Mesenchymal stem cell (in vitro differentiated cells and primary cell): ENCODE data around the gene THBD.

ENCODE experiments used
- DNase-seq: peaks from one replicate; pipeline ENCODE4 v3.0.0-alpha.2; 2013
- H2AFZ ChIP-seq: one replicate; pipeline ENCODE4 v1.6.1; 2013; ENCODE audit warnings: low read depth, mild to moderate bottlenecking, control low read depth, inconsistent platforms, low read length, moderate library complexity
- H2AK5ac ChIP-seq: 2 replicates; pipeline ENCODE4 v1.6.1; 2013; ENCODE audit warnings: low read length, moderate library complexity, mild to moderate bottlenecking, inconsistent platforms; ENCODE audit not compliant: severe bottlenecking
- H2BK120ac ChIP-seq: one replicate; pipeline ENCODE4 v1.6.1; 2013; ENCODE audit warnings: low read depth, mild to moderate bottlenecking, inconsistent platforms, low read length, moderate library complexity
- H2BK12ac ChIP-seq, 2 experiments: one replicate each; pipeline ENCODE4 v1.6.1; 2013; ENCODE audit warnings: inconsistent platforms in 2 of 2, low read length in 2 of 2, mild to moderate bottlenecking in 2 of 2, moderate library complexity in 2 of 2, control low read depth in 1 of 2
- H2BK15ac ChIP-seq: one replicate; pipeline ENCODE4 v1.6.1; 2013; ENCODE audit warnings: mild to moderate bottlenecking, low read depth, inconsistent platforms; ENCODE audit not compliant: poor library complexity, severe bottlenecking
- H2BK5ac ChIP-seq: 2 replicates; pipeline ENCODE4 v1.6.1; 2013; ENCODE audit warnings: low read depth, mild to moderate bottlenecking, low read length, control low read depth, inconsistent platforms; ENCODE audit not compliant: poor library complexity, severe bottlenecking
- H3K14ac ChIP-seq, 2 experiments: one replicate each; pipeline ENCODE4 v1.6.1; 2013; ENCODE audit warnings: inconsistent platforms in 2 of 2, low read length in 2 of 2, control low read depth in 1 of 2, mild to moderate bottlenecking in 1 of 2, moderate library complexity in 1 of 2
- H3K18ac ChIP-seq, 2 experiments: one replicate each; pipeline ENCODE4 v1.6.1; 2013; ENCODE audit warnings: inconsistent platforms in 2 of 2, low read length in 2 of 2, control low read depth in 1 of 2, low read depth in 1 of 2, mild to moderate bottlenecking in 1 of 2
- H3K23ac ChIP-seq, 2 experiments: one replicate each; pipeline ENCODE4 v1.6.1; 2013; ENCODE audit warnings: inconsistent platforms in 2 of 2, low read length in 2 of 2, mild to moderate bottlenecking in 2 of 2, moderate library complexity in 2 of 2, control low read depth in 1 of 2
- H3K27ac ChIP-seq: 2 replicates; pipeline ENCODE4 v1.5.1; 2013; ENCODE audit warnings: mild to moderate bottlenecking, moderate library complexity, low read length, control low read depth, inconsistent platforms; ENCODE audit not compliant: poor library complexity, severe bottlenecking
- H3K27me3 ChIP-seq, 2 experiments: 2 replicates each; pipeline versions ENCODE4 v1.6.1 to v1.7.0; 2013; ENCODE audit warnings: low read length in 2 of 2, mild to moderate bottlenecking in 2 of 2, moderate library complexity in 2 of 2, control low read depth in 1 of 2, inconsistent platforms in 1 of 2; ENCODE audit not compliant: control insufficient read depth in 1 of 2, insufficient read depth in 1 of 2
- H3K36me3 ChIP-seq, 2 experiments: 2 replicates each; pipeline versions ENCODE4 v1.6.1 to v1.7.0; 2013; ENCODE audit warnings: low read length in 2 of 2, control low read depth in 1 of 2, inconsistent platforms in 1 of 2, low read depth in 1 of 2, mild to moderate bottlenecking in 1 of 2; ENCODE audit not compliant: insufficient read depth in 2 of 2, control insufficient read depth in 1 of 2
- H3K4ac ChIP-seq, 2 experiments: one replicate each; pipeline ENCODE4 v1.6.1; 2013; ENCODE audit warnings: inconsistent platforms in 2 of 2, low read length in 2 of 2, mild to moderate bottlenecking in 2 of 2, moderate library complexity in 2 of 2, control low read depth in 1 of 2, low read depth in 1 of 2
- H3K4me1 ChIP-seq: 2 replicates; pipeline ENCODE4 v1.6.1; 2013; ENCODE audit warnings: low read depth, low read length, control low read depth; ENCODE audit not compliant: control insufficient read depth, insufficient read depth
- H3K4me2 ChIP-seq: 2 replicates; pipeline ENCODE4 v1.6.1; 2013; ENCODE audit warnings: low read length, mild to moderate bottlenecking, inconsistent platforms; ENCODE audit not compliant: poor library complexity, severe bottlenecking
- H3K4me3 ChIP-seq, 2 experiments: 2 replicates each; pipeline versions ENCODE4 v1.5.1 to v1.7.0; 2013; ENCODE audit warnings: low read length in 2 of 2, mild to moderate bottlenecking in 2 of 2, control low read depth in 1 of 2, low read depth in 1 of 2; ENCODE audit not compliant: insufficient read depth in 1 of 2
- H3K79me1 ChIP-seq: replicated peaks from 2 replicates; pipeline ENCODE4 v1.6.1; 2013; ENCODE audit warnings: mild to moderate bottlenecking, control low read depth, low read length, inconsistent platforms; ENCODE audit not compliant: poor library complexity, severe bottlenecking
- H3K9ac ChIP-seq: 2 replicates; pipeline ENCODE4 v1.7.0; 2013; ENCODE audit warnings: mild to moderate bottlenecking, low read length, moderate library complexity
- H3K9me3 ChIP-seq: 2 replicates; pipeline ENCODE4 v1.7.0; 2013; ENCODE audit warnings: mild to moderate bottlenecking, low read length; ENCODE audit not compliant: control insufficient read depth
- H4K8ac ChIP-seq: one replicate; pipeline ENCODE4 v1.6.1; 2013; ENCODE audit warnings: inconsistent platforms, mild to moderate bottlenecking, low read length, moderate library complexity
- H4K91ac ChIP-seq: one replicate; pipeline ENCODE4 v1.6.1; 2013; ENCODE audit warnings: mild to moderate bottlenecking, low read length, inconsistent platforms
- WGBS: methylation state at CpG from one replicate; pipeline ENCODE4 v1.1.7; 2013; ENCODE audit warnings: mixed read lengths; 5-methylcytosine and 5-hydroxymethylcytosine counted together

The THBD gene

DNA sequence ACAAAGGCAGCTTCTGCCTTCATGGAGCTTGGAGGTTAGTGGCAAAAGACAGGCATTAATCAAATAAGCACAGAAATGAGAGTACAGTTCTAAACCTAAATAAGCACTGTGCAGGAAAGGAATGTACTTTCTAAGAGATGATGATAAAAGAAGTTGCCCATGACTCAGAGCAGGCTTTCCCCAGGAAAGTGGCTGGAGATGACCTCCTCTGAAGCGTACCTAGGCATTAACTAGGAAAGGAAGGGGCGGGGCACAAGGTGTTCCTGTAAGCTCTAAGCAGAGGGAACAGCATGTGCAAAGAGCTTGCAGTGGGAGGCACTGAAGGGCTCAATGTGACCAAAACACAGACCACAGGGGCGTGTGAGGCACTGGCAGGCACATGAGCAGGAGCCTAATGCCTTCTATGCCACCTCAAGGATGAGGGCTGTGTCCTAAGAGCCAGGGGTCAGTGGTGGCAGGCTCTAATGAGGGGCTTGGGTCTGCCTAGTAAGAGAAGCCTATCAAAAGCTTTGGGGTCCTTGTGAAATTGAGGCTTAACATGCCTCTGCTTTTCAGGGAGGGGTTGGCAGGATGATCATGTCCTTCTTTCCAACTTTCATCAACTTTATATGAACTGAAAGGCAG is 9.5 kb downstream of the THBD start:
- DNase-seq: no peak
- no peak overlapping the region for H3K4ac ChIP-seq
- H3K27me3 ChIP-seq: peaks cover 59 to 63% of the 10 kb centered on the region in 2 experiments
- peak overlapping the region; percentile 11 for H4K91ac ChIP-seq
- H3K36me3 ChIP-seq: peaks cover 0 to 4% of the 10 kb centered on the region in 2 experiments
- no peak overlapping the region for H3K9ac ChIP-seq
- no peak overlapping the region for H3K27ac ChIP-seq
- no peak overlapping the region for H4K8ac ChIP-seq
- H2AK5ac ChIP-seq: no peak overlapping the region
- H3K4me3 ChIP-seq: no peak overlapping the region
- H3K79me1 ChIP-seq: no peaks in the 10 kb centered on the region
- H2BK120ac ChIP-seq: no peak overlapping the region
- no peak overlapping the region for H3K23ac ChIP-seq
- no peak overlapping the region for H2BK5ac ChIP-seq
- no peak overlapping the region for H2BK12ac ChIP-seq
- no peak overlapping the region for H3K14ac ChIP-seq
- no peak overlapping the region for H2BK15ac ChIP-seq
- H3K4me2 ChIP-seq: no peak overlapping the region
- H2AFZ ChIP-seq: no peak overlapping the region
- no peaks in the 10 kb centered on the region for H3K4me1 ChIP-seq
- no peaks in the 10 kb centered on the region for H3K9me3 ChIP-seq
- WGBS: 42% methylated on average over 3 of the region's 3 CpGs
- no peak overlapping the region for H3K18ac ChIP-seq

DNA sequence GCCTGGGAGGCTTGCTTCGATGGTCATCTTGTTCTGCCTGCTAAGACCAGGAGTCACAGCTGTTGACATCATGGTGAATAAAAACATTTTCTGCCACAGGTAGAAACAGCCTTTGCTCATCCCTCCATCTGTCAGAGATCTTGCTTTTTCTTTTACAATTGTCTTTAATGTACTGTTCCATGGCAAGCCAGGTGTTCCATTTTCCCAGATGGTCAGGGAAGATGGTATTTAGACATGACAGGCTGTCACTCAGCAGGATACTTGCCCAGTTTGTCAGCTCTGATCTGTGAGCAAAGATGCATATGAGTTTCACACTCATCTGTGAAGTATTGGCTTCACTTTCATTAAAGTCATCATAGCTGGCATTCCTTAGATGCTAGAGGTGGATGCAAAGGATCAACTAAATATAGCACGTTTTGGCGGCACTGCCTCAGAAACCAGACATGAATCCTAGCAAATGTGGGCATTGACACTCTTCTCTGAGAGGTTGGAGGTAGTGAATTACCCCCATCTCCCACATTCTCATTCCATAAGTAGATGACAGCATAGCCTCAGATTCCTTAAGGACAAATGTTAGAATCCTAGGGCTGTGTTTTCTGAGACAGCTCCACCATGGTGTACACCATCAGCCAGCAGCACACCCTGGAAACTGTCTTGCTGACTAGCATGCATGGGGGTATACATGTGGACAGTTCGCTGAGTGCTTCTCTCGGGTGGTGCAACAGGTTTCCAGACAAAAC is 10.2 kb downstream of the THBD start:
- H2BK12ac ChIP-seq: no peak overlapping the region
- 55% methylated on average over 5 of the region's 5 CpGs for WGBS
- no peak overlapping the region for H2BK15ac ChIP-seq
- H3K9ac ChIP-seq: no peak overlapping the region
- H2BK5ac ChIP-seq: no peak overlapping the region
- H4K8ac ChIP-seq: no peak overlapping the region
- no peak overlapping the region for H4K91ac ChIP-seq
- no peaks in the 10 kb centered on the region for H3K9me3 ChIP-seq
- peaks cover 66 to 70% of the 10 kb centered on the region in 2 experiments for H3K27me3 ChIP-seq
- no peak overlapping the region for H2BK120ac ChIP-seq
- no peaks in the 10 kb centered on the region for H3K4me1 ChIP-seq
- no peak for DNase-seq
- H3K4me3 ChIP-seq: no peak overlapping the region
- no peaks in the 10 kb centered on the region for H3K79me1 ChIP-seq
- no peak overlapping the region for H2AK5ac ChIP-seq
- no peak overlapping the region for H3K27ac ChIP-seq
- no peak overlapping the region for H3K4ac ChIP-seq
- H2AFZ ChIP-seq: no peak overlapping the region
- no peak overlapping the region for H3K14ac ChIP-seq
- no peak overlapping the region for H3K4me2 ChIP-seq
- no peak overlapping the region for H3K23ac ChIP-seq
- no peak overlapping the region for H3K18ac ChIP-seq
- no peaks in the 10 kb centered on the region for H3K36me3 ChIP-seq

DNA sequence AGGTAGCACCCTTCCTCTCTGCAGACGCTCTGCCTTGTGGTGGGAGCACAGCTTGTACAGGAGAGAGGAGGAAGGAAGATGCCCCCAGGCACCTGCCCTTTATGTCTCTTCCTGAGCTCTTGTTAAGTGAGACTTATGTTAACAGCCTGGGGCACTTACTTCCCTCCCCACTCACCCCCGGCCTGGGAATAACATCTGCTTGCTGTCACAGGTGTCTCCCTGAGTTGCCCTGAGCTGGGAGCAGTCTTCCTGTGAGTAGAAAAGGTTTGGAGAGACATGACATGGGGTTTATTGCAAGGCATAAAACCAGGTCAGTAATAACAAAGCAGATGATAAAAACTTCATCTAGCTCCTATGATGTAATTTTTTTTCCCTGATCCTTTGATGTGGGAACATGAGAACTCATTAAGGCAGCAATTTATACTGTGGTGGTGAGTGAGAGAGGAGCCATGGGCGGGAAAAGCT is 12.4 kb downstream of the THBD start:
- 0% methylated on average over 1 of the region's 3 CpGs for WGBS
- H4K8ac ChIP-seq: no peak overlapping the region
- H2BK15ac ChIP-seq: no peak overlapping the region
- H3K23ac ChIP-seq: no peak overlapping the region
- H2AFZ ChIP-seq: no peak overlapping the region
- H3K4me1 ChIP-seq: no peaks in the 10 kb centered on the region
- no peak overlapping the region for H3K4me3 ChIP-seq
- no peak overlapping the region for H3K18ac ChIP-seq
- H3K27ac ChIP-seq: no peak overlapping the region
- H3K4ac ChIP-seq: no peak overlapping the region
- H3K36me3 ChIP-seq: no peaks in the 10 kb centered on the region
- H2BK12ac ChIP-seq: no peak overlapping the region
- peaks cover 77 to 79% of the 10 kb centered on the region in 2 experiments for H3K27me3 ChIP-seq
- no peaks in the 10 kb centered on the region for H3K79me1 ChIP-seq
- no peak overlapping the region for H2BK5ac ChIP-seq
- H3K9me3 ChIP-seq: no peaks in the 10 kb centered on the region
- H2BK120ac ChIP-seq: no peak overlapping the region
- H2AK5ac ChIP-seq: no peak overlapping the region
- no peak overlapping the region for H3K14ac ChIP-seq
- H3K9ac ChIP-seq: no peak overlapping the region
- H3K4me2 ChIP-seq: no peak overlapping the region
- no peak for DNase-seq
- no peak overlapping the region for H4K91ac ChIP-seq

DNA sequence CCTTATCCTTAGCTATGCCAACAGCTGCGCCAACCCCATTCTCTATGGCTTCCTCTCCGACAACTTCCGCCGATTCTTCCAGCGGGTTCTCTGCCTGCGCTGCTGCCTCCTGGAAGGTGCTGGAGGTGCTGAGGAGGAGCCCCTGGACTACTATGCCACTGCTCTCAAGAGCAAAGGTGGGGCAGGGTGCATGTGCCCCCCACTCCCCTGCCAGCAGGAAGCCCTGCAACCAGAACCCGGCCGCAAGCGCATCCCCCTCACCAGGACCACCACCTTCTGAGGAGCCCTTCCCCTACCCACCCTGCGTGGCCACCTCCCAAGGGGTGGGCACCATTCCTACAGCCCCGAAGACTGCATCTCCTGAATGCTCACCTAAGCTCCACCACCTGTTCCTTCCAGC is 13.1 kb downstream of the THBD start:
- Histone ChIP-seq H2AFZ (no peak overlapping the region), H3K36me3 (no peaks in the 10 kb centered on the region), H3K27ac (no peak overlapping the region), H3K4me2 (no peak overlapping the region), H4K91ac (no peak overlapping the region), H2BK15ac (no peak overlapping the region), H3K14ac (no peak overlapping the region), H3K18ac (no peak overlapping the region), H2AK5ac (no peak overlapping the region), H3K9me3 (no peaks in the 10 kb centered on the region), H3K23ac (no peak overlapping the region), H2BK5ac (no peak overlapping the region), H2BK12ac (no peak overlapping the region), H2BK120ac (no peak overlapping the region), H3K9ac (no peak overlapping the region), H3K79me1 (no peaks in the 10 kb centered on the region), H3K4me1 (no peaks in the 10 kb centered on the region), H4K8ac (no peak overlapping the region), H3K4me3 (no peak overlapping the region), H3K27me3 (peaks cover 76 to 79% of the 10 kb centered on the region in 2 experiments), H3K4ac (no peak overlapping the region)
- 93% methylated on average over 11 of the region's 11 CpGs for whole genome bisulfite sequencing
- no peak for DNase-seq
